Right lung (tissue), 5 donors: ENCODE results near the gene ZNF316. TPM values are rescaled to one million over a fixed set of nuclear protein-coding genes. Genes with fewer than 3 reads are reported as not detected.

Experiments
- DNase-seq, 2 donors: peaks; one replicate each; pipeline ENCODE4 v3.0.0-alpha.2; 2013
- polyA plus RNA-seq, 5 donors: library from polyadenylated mRNA; unstranded; fragments of 120-200 nt; gene quantifications; one replicate each; pipeline versions ENCODE4 v1.2.1 to v1.2.3, GENCODE V29; 2013; ENCODE audit warnings: inconsistent platforms in 1 of 5, low replicate concordance in 1 of 5; ENCODE audit not compliant: insufficient read length in 5 of 5, insufficient read depth in 1 of 5

ZNF316 gene
- polyA plus RNA-seq, 5 donors = 34.3 to 46.9 (median 44.7) TPM

DNA sequence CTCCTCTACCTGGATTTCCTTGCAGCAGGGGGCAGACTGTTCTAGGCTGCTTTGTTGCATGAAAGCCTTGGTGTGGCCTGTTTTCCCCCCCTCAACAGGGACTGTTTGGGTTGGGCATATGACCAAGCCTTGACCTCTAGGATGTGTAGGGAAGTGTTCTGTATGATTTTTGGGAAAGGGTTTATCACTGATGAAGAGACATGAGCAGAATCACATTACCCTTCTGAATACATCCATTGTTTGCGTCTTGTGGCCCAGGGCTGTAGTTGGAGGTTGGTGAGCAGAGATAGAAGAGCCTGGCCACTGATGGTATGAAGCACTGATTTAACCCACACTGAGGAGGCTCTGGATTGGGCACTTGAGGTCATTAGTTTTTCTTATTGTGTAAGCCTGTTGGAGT is 43.0 kb downstream of the ZNF316 start:
- DNase-seq = no peak

DNA sequence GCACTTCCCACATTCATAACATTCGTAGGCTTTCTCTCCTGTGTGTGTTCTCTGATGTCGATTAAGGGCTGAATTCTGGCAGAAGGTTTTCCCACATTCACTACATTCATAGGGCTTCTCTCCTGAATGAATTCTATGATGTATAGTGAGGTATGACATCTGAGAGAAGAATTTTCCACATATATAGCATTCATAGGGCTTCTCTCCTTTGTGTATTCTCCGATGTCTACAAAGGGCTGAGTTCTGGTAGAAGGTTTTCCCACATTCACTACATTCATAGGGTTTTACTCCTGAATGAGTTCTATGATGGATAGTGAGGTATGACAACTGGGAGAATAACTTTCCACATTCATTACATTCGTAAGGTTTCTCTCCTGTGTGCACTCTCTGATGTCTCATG is 54.0 kb downstream of the ZNF316 start:
- DNase-seq = no peak

DNA sequence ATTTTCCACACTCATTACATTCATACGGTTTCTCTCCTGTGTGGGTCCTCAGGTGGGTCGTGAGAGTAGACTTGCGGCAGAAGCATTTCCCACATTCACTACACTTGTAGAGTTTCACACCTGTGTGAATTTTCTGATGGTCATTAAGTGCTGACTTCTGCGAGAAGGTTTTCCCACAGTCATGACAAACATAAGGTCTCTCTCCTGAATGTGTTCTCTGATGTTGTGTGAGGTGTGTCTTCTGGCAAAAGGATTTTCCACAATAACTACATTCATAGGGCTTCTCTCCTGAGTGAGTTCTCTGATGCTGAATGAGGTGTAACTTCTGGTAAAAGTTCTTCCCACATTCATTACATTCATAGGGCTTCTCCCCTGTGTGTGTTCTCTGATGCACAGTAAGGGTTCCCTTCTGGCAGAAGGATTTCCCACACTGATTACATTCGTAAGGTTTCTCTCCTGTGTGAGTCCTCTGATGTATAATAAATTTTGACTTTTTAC is 54.5 kb downstream of the ZNF316 start:
- DNase-seq = no peak

DNA sequence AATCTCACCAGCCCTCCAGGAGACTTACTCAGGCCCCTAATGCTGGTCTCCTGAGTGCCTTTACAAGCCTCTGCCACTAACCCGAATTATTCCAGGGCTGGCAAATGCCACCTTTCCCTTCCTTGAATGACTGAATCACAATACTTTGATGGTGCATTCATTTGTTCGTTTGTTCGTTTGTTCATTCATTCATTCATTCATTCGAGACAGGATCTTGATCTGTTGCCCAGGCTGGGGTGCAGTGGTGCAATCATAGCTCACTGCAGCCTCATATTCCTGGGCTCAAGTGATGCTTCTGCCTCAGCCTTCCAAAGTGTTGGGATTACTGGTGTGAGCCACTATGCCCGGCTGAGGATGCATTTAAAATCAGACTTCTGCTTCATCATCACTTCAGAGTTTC is 63.7 kb downstream of the ZNF316 start:
- no peak for DNase-seq

DNA sequence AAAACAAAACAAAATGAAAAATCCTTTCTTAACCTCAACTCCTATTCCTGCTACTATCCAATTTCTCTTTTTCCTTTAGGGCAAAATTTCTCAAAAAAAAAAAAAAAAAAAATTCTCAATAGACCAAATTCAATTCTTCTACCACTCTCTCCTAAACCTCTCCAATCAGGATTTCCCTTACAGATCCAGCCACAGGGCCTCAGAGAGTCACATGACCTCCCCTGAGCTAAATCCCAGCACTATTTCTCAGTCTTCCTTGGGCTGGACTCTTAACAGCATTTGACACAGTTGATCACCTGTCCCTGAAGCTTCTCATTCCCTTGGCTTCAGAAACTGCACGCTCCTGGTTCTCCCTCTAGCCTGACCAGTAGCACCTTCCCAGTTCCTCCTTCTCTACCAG is 64.7 kb downstream of the ZNF316 start:
- no peak for DNase-seq

Other genes with a start within 250 kb of the ZNF316 start
- gene DAGLB, start 189.4 kb upstream of the ZNF316 start, polyA plus RNA-seq = 10 to 100 TPM; 14.6 to 19.4 (median 15.2) TPM
- 100 to 1,000 TPM; 146 to 190 (median 155) TPM for gene KDELR2, start 153.2 kb upstream of the ZNF316 start, polyA plus RNA-seq
- gene GRID2IP, start 85.9 kb upstream of the ZNF316 start, polyA plus RNA-seq = 1 to 10 TPM in 2 of 5 donors, under 1 TPM in 3; 0.81 to 1.3 (median 0.91) TPM
- gene ZDHHC4, start 59.9 kb upstream of the ZNF316 start, polyA plus RNA-seq = 10 to 100 TPM; 69.4 to 82.8 (median 75.9) TPM
- 10 to 100 TPM; 28.8 to 48.1 (median 43.1) TPM for gene INTS15, start 47.3 kb upstream of the ZNF316 start, polyA plus RNA-seq
- gene ZNF853, start 21.7 kb upstream of the ZNF316 start, polyA plus RNA-seq = 10 to 100 TPM; 11.6 to 19.4 (median 12.6) TPM
- gene ZNF12, start 69.6 kb downstream of the ZNF316 start, polyA plus RNA-seq = 10 to 100 TPM; 27.0 to 43.8 (median 36.5) TPM
- 1 to 10 TPM in 4 of 5 donors, under 1 TPM in 1; 0.74 to 4.8 (median 4.3) TPM for gene RSPH10B2, start 116.8 kb downstream of the ZNF316 start, polyA plus RNA-seq
- 10 to 100 TPM; 61.2 to 95.7 (median 79.6) TPM for gene CCZ1B, start 189.0 kb downstream of the ZNF316 start, polyA plus RNA-seq